Measurements from ENCODE around the gene TRIP10.

- TF ChIP-seq CTCF (IDR thresholded peaks at IDR 0.05) (no peak), POLR2A (IDR thresholded peaks at IDR 0.05) (no peak), POLR2AphosphoS5 (IDR thresholded peaks at IDR 0.05) (no peak)
Observed at GRCh38 chr19:6773323-6773931, 33.9 kb downstream of the TRIP10 start.
